Measurements from ENCODE around the gene BCL3. TPM values are rescaled to one million over a fixed set of nuclear protein-coding genes. Genes with fewer than 3 reads are reported as not detected.
A peak's percentile ranks its signal among the peaks of the same experiment; 100 is the strongest.

Gene BCL3
- total and polyA plus RNA-seq, 2 of the 13 experiments (the other 11 are each of a cell fraction or from before 2014, with no cell fraction given), result 2.3 to 4.0 TPM

GRCh38 chr19:44796701-44797115 lies 48.2 kb downstream of the BCL3 start (continued):
- TF ChIP-seq NR3C1 (CRISPR knock-in tag; IDR thresholded peaks at IDR 0.05) (no peak), GMEB1 (CRISPR knock-in tag; IDR thresholded peaks at IDR 0.05; ENCODE audit: borderline replicate concordance) (no peak; the same call in 1 of the 2 replicates), FOXC1 (CRISPR knock-in tag; IDR thresholded peaks at IDR 0.05; ENCODE audit: borderline replicate concordance) (no peak), BRF2 (CRISPR knock-in tag; IDR thresholded peaks at IDR 0.05) (no peak), ZBTB38 (CRISPR knock-in tag; IDR thresholded peaks at IDR 0.05) (no peak), ZNF746 (CRISPR knock-in tag; IDR thresholded peaks at IDR 0.05) (peak; percentile 35; the same call in 1 of the 2 replicates), ATF1 (CRISPR knock-in tag; IDR thresholded peaks at IDR 0.05) (no peak), ETS1 (CRISPR knock-in tag; IDR thresholded peaks at IDR 0.05) (no peak), PRPF4 (IDR thresholded peaks at IDR 0.05; ENCODE audit: low read depth, low read length, poor library complexity, severe bottlenecking) (peak; percentile 46), ZSCAN29 (CRISPR knock-in tag; conservative IDR thresholded peaks at IDR 0.05) (no peak), ELF3 (CRISPR knock-in tag; IDR thresholded peaks at IDR 0.05) (peak; percentile 92), KMT2A (CRISPR knock-in tag; IDR thresholded peaks at IDR 0.05) (no peak; the same call in 1 of the 2 replicates), EZH2 (conservative IDR thresholded peaks at IDR 0.05; ENCODE audit: low read depth, low read length) (no peak), HINFP (CRISPR knock-in tag; IDR thresholded peaks at IDR 0.05; ENCODE audit: low read depth) (no peak), SRSF1 (optimal IDR thresholded peaks at IDR 0.05; ENCODE audit: low read depth, low read length) (no peak), IRX3 (CRISPR knock-in tag; IDR thresholded peaks at IDR 0.05; ENCODE audit: borderline replicate concordance, low read depth) (no peak), YY1 (IDR thresholded peaks at IDR 0.05; ENCODE audit: insufficient read depth, insufficient replicate concordance, low read depth, low read length) (peak; percentile 69), MEIS1 (CRISPR knock-in tag; IDR thresholded peaks at IDR 0.05; ENCODE audit: borderline replicate concordance) (no peak), PHF21A (CRISPR knock-in tag; IDR thresholded peaks at IDR 0.05) (peak; percentile 83), ZNF660 (CRISPR knock-in tag; IDR thresholded peaks at IDR 0.05; ENCODE audit: borderline replicate concordance, low read depth) (no peak), ZSCAN9 (CRISPR knock-in tag; IDR thresholded peaks at IDR 0.05; ENCODE audit: borderline replicate concordance) (no peak), FOXO4 (CRISPR knock-in tag; conservative IDR thresholded peaks at IDR 0.05) (no peak), ZNF772 (CRISPR knock-in tag; IDR thresholded peaks at IDR 0.05) (peak; percentile 69; the same call in 1 of the 2 replicates), ZFX (CRISPR knock-in tag; IDR thresholded peaks at IDR 0.05; ENCODE audit: low read depth) (peak; percentile 58; the same call in 1 of the 2 replicates), ZNF747 (CRISPR knock-in tag; IDR thresholded peaks at IDR 0.05; ENCODE audit: borderline replicate concordance) (no peak)
